Activated CD4-positive, alpha-beta T cell treated with anti-CD3 and anti-CD28 coated beads, Interleukin-2, amount 50 U/mL, for 16 hours (primary cell): Measurements from ENCODE around the gene SMAD6.
"Not testable (repeated sequence)": the region's sequence is repeated elsewhere in the genome, so short reads cannot be mapped to it uniquely, and the experiment has no call there.

ENCODE experiments used
- DNase-seq: peaks from one replicate; pipeline ENCODE4 v3.0.0-alpha.2; 2020

Gene SMAD6

DNA sequence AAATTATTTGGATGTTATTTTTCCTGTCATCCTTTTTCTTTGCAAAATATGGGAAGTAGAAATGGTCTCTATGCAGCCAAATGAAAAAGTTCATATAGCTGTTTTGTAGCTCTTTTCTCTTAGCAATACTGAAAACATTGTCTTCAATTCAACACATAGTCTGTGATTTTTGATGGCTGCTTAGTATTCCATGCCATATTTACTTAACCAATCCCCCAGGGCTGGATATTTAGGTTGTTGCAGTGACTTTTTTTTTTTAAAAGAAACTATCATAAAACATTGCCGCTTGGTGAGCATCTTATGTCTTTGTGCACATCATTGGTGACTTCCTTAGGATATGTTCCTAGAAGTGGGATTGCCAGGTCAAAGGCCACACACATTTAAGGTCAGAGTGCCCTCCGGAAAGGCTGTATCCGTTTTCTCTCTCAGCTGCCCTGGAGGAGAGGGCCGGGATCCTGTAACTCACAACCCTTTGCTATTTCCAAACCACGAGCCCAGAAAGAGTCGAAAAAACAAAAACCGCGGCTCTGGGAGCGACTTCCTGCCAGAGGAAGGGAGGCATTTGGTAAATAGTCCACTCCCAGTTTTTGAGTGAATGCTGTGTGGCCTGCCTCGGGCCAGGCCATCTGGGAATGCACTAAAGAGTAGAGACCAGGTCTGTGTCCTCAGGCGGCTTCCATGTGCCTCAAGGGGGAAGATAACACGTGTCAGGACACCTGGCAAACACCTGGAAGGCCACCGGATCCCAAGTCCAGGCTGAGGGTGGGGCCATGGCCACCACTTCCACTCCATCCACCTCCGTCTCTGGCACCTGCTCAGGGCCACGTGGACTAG is 41.9 kb downstream of the SMAD6 start:
- DNase-seq, result no peak

DNA sequence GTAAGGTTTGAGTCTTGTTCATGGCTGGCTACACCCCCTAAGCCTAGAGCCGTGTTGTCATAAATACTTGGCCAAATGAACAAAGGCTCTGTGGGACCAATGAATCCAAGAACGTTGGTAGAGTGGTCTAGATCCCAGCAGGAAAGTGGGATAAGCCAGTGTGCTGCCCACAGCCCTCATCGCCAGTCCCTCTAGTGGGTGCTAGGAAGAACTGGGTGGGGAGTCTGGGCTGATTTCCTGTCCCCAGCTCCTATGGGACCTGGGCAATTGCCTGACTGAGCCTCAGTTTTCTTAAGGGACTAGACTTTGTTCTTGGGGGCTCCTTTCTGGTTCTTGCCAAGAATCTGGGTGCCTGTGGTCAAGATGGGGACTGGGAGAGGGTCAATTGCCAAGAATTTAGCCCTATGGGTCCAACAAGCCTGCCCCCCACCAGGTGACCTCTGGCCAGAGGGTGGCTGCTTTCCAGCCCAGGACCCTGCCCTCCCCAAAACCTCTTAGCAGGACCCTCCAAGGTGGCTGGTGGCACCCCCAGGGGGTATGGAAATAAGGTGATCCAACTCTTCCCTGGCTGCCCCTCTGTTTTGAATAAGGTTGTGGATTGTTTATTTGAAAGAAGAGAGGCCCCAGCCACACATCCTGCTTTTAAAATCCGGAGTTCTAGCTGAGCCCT is 42.7 kb downstream of the SMAD6 start:
- no peak for DNase-seq

DNA sequence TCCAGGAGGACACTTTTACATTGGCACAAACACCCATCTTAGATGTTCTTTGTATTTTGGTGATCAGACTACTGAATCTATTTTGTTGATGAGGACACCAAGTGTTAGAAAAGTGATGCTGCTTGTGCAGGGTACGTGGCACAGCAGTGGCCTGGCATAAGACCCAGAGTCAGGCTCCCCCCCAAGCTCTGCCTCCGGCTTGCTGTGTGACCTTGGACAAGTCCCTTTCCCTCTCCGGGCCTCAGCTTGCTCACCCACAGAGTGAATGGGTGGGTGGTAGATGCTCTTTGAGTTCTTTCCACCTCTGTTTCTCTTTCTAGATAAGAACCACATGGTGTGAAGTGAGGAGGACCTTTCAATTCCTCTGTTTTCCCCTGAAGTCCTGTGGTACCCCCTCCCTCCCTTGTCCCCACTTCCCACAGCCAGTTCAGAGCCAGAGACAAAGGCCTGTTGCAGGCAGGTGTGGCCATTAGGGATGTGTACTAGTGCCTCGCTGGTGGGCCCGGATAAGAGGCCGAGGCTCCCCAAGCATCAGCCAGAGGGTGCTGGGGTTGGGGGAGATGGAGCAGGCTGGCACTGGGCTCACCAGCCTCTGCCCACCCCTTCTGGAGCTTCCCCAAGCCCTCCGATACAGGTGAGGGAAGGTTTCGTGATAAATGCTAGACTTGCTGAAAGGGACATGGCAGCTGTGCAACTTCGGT is 43.6 kb downstream of the SMAD6 start:
- DNase-seq, result no peak

DNA sequence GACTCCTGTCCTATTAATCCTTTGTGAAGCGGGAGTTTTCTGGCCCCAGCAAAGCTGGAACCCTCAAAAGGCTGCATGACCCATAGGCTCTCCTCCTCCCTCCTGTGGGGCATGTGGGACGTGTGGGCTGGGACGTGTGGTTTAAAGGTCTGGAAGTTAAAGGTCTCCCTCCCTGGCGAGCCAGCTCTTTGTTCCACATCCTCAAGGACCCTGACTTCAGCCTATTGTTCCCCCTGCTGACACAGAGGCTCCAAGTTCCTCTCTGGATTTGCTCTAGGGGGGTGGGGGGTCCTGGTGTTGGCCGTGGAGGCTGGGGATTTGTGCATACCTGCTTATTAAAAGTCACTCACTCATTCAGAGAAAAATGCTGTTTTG is 44.2 kb downstream of the SMAD6 start:
- no peak for DNase-seq

DNA sequence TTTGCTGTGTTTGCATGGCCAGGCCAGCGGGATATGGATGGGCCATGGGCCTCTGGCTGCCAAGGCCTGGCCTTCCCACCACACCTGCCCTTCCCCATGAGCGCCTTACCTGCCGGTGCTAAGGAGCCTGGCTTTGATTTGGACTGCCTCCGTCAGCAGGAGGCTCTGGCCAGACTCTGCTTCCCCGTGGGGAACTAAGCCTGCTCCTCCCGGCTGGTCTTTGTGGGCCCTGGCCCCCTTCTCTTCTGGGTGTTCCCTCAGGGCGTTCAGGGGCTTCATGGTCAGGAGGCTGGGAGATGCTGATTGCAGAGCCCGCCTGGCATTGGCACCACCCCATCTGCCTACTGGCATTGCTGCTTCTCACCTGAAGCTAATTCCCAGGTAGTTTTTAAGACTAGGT is 45.2 kb downstream of the SMAD6 start:
- no peak for DNase-seq

DNA sequence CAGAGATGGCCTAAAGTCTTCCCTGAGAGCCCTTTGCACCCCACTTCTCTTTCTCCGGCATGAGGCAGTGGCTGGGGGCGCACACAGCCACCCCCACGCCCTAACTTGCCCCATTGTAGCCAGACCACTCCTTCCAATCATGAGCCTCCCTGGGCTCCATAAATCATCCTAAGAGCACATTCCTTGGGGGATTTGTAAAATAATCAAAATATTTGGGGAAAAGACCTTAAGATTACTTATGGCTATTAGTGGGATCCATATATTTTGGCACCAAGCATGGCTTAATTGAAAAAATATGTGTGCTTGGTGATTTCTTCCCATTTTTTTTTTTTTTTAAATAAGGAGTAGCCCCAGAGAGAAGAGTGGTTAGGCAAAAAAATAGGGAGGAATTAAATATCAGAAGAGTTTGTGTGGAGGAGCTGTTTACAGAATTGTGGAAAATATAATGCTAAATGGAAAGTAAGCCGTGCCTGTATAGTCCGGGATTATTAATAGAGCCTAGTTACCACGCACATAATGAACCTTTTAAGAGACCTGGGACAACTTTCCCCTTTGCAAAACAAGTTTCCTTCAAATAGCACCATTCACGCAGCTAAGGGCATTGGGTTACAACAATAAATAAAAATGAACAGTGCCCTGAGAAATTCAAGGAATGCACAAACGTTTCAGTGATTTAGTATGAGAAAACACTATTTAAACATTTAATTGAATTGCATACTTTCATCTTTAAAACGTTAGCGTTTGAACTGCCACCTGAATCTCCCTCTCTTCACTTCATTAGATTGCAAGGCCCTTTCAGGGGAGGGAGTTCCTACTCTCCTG is 46.1 kb downstream of the SMAD6 start:
- no peak for DNase-seq

DNA sequence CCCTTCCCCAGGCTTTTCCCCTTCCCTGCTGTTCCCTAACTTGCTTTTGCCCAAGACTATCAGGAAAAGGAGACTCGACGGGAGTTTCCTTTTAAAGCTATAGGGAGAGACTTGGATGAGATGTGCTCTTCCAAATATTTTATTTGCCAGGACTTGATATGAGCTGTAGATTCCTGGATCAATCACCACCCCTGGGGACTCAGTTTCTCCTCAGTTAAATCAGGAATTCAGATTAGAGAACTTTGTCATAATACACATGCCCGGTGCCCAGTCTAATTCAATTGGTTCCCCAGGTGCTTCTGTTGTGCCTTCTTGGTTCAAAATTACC is 46.6 kb downstream of the SMAD6 start:
- no peak for DNase-seq

DNA sequence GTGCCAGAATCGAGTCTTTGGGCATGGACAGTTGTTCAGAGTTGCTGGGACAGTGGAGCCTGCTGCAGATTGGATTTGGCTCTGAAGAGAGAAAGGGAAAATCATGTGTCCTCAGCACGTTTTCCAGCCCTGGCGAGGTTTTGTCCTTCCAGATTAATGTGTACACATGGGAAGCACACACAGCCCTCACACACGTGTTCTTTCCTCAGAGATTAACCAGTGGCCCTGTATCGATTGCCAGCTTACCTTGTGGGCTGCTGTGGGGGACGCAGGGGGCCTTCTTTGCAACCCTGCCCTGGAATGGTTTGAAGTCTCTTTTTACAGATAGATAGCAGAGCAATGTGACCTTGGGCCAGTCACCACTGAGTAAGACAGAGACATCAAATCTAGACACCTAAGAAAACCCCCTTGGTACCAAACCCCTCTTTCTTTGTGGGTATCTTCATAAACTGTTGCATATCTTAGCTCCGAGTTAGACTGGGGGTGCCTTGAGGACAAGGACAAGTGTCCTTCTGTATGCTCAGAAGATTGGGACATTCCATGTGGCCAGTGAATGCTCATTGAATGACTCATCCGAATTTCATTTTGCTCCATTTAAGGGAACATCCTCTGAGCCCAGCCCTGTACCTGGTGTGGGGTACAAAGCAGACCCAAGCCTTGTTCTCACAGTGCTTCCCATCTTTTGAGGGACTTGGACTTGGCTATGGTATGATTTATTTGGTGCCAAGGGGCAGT is 48.0 kb downstream of the SMAD6 start:
- DNase-seq, result no peak

DNA sequence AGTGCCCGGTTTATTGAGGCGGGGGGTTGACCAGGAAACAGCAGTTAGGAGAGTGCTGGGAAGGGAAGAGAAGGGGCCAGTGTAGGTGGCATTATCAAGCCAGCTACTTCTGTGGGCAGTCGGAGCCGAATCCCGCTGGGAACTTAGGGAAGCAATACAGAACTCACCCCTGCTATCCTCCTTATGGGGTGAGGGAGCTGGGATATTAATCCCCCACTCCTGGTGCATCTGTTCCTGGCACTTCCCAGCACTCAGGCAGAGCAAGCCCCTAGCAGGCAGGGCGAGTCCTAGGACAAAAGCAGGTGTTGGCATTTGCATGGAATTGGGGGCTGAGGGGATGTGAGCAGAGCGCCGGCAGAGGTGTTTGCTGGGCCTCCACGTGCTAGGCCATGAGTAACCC is 48.6 kb downstream of the SMAD6 start:
- no peak for DNase-seq

DNA sequence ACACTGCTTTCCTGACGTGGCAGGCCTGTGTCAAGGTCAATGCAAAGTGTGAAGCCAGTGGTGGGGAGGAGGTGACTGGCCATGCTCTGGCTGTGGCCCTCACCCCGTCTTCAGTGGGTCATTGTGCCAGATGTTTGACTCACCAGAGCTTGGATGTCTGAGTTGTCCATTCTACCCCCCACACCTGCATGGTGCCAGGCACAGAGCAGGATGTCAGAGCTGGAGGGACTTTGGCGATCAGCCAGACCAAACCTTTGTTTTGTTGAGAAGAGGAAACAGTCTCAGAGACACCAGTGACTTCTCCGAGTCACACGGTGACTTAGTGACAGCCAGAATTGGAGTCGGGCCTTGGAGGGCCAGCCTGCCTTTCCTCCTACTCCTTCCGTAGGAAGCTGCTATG is 49.5 kb downstream of the SMAD6 start:
- DNase-seq, result no peak

DNA sequence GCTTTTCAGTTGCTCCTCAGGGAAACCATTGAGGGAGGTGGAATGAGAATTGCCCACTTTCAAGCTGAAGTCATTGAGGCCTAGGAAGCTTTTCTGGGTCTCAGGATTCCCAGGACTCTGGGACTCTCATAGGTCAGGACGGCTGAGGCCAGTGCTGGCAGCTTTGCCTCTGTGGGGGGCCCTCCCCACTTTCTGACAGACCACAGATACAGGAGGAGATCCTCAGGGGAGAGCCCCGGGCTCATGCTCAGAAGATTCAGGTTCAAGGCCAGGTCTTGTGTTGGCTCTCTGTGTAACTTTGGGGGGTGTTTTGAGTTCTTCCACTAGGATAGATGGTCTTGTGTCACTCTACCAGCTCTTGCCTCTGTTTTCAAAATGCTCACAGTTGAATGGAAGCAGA is 50.0 kb downstream of the SMAD6 start:
- DNase-seq, result no peak

DNA sequence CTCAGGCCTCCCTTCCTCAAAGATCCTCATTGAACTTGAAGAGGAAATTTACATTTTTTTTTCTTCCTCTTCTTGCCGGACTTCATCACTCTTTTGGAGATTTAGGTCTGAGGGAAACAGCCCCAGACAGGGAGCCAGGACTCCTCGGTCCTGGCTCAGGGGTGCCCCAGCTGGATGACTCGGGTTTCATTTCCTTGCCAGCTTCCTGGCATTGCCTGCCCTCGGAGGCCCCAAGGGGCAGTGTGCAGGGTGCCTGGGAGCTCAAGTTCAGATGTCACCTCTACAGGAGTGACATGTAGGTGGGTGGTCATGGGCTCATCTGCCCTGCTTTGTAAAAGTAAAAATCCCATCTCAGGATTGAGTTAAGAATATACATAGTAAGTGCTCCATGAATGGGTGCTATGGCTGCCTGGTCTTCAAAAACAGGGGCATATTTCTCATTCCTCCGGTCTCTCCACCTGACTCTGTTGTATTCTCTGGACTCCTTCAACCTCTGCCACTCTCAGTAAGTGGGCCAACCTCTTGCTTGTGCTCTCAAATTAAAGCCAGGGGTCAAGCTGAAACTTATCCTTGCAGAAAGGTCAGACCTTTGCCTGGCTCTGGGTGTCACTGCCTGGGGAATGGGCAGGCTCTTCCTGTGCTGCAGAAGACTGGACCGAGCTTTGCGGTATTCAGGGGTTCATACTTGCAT is 51.8 kb downstream of the SMAD6 start:
- DNase-seq, result no peak

DNA sequence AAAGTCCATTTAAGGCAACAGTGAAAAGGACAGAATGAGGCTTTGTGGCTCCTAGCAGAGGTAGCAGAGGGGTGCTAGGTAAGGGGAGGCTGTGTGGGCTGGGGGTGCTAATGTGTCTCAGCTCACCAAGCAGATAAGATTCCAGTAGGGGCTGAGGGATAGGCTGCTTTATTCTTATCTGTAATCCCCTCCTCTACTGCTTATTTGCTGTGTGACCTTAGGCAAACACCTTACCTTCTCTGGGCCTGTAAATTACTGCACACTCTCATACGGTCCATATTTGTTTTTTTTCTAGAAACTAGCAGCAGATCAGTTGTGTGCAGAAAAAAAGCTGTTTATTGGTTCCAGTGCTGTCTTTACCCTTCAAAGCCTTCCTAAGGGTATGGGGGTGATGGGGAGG is 52.8 kb downstream of the SMAD6 start:
- DNase-seq, result no peak

DNA sequence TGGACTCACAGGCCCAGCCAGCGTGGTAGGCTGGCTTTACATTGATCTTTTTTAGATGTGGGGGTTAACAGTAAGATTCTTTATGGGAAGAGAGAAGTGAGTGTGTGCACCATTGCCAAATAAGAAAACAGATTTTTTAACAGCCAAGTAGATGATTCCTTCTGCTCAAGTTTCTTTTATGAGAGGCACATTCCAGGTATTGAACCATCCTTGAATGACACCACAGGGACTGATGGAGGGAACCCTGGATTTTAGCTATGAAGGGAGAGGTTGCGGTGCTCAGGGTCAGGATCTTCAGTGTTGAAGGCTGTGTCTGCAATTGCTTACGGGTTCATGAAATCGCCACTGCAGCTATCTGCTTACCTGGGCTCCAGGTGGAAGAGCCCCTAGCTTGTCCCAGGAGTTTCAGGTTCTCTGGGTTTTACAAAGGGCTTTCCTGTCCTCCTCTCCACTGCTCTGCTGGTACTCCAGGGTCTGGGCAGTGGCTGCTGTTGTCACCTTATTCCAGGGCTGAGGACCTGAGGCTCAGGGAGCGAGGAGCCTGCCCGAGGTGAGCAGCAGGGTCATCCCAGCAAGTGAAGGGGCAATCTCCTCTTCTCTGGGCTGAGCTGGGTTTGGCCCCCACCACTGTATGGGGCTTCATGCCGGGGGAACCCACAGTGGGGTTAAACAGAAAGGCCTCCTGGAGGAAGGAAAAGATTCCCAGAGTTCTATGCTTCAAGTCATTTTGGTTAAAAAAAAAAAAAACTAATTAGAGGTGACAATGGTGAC is 53.4 kb downstream of the SMAD6 start:
- DNase-seq, result no peak

DNA sequence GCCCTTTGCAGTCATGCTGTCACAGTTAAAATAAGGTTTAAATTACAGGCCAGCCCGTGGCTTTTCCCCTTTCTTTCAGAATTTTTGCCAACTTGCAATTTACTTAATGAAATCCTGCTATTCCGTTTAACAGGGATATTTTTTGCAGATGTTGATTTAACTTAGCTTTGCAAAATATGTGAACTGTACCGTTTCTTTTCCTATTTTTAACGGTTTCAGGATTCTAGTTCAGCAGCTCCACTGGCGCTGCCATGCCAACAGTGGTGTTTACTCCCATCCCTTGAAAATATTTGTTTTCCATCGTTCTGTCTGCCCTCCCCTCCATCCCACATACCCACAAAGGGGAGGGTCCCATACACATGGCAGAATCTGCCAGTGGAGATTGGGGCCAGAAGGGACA is 54.3 kb downstream of the SMAD6 start:
- DNase-seq, result no peak

DNA sequence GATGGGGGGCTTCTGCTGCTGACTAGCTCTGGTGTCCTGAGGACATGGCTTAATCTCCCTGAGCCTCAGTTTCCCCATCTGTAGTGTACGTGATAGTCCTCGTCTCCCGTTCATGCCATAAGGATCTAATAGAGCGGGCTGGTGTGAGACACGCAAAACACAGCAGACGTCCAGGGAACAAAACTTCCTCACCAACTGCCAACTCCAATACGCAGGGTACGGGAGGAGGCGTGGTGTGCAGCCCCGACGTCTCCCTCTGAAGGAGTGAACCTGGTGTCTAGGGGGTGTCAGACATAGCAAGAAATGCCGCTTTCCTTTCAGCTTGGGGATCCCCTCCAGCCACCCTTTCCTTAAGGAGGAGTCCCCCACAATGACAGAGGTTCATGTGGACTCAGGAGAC is 55.0 kb downstream of the SMAD6 start:
- no peak for DNase-seq

DNA sequence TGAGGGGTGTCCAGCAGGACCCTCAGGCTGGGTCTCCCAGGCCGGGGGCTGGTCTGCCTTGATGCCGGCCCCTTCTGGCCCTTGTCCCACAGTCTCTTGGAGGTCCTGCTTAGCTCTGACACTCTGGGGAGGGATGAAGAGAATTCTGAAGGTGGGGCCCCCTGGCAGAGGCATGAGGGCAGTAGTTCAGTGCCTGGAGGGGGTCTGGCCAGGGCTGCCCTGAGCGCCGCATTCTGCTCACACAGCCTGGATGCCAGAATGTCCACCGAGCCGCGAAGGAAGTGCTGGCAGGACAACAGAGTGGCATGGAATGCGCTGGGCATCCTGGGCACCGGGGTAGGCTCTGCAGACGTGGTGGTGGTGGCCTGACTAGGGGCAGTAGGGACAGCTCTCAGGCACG is 55.5 kb downstream of the SMAD6 start:
- no peak for DNase-seq

DNA sequence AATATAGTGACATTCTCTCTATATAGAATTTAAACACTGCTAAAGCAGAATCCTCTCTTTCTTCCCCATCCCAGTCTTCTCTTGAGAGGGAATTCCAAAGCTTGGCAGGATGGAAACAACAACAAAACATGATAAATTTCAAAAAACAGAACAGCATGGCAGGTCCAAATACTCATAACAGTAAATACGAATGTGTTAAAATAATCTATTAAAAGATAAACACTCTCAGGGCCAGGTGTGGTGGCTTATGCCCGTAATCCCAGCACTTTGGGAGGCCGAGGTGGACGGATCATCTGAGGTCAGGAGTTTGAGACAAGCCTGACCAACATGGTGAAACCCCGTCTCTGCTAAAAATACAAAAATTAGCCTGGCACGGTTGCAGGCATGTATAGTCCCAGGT is 56.2 kb downstream of the SMAD6 start:
- not testable (repeated sequence) for DNase-seq

DNA sequence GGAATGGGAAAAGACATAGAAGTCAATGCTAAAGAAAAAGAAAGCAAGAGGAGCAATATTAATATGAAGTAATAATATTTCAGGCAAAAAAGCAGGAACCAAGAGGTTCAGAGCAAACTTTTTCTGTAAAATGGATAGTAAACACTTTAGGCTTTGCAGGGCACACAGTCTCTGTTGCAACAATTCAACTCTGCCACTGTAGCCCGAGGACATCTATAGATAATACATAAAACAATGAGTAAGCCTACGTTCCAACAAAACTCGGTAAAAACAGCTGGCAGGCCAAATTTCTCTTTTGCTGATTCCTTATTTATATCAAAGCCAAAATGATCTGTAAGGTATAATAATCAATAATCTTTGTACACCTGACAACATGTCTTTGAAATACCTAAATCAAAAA is 56.8 kb downstream of the SMAD6 start:
- no peak for DNase-seq

DNA sequence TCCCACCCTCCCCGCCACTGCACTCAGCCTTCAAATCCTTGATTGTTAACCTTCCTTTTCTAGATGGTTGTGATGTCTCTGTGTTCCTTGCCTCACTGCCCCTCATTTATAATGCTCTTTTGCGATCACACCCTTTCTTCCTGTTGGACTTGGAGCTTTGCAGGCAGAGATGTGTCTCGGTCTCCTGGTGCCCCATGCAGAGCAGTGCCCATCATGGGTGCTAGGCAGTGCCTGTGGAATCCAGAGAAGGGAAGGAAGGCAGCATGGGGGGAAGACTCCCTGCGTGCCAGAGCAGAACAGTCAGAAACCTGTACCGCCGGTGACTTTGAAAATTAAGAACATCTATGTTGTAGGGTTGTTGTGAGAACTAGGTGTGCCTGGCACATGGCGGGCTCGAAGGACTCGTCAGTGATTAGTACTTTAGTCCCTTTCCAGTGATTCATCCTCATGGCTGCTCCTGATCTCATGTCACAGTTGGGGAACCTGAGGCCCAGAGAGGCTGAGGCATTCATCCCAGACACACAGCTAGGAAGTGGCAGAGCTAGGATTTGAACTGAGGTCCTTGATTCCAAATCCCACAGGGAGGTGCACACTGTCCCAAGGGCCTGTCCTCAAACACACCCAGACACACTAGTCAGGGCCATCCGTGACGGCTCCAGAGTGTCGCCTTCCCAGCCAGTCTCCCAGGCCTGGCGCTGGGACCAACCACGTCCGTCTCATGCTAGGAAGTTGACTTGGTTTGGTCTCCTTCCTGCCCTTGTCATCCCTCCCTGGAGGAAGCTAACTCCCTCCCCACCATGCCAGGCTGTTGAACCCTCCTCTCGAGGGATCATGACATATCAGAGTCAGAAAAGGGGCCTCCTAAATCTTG is 58.3 kb downstream of the SMAD6 start:
- DNase-seq, result no peak
